GM10266 (cell line): ENCODE measurements around the gene UNC79.

Experiments used
- DNase-seq: peaks from one replicate; pipeline ENCODE4 v3.0.0; 2012; ENCODE audit errors: extremely low spot score
- TF ChIP-seq, protein P1 (sequence below): IDR thresholded peaks from 2 replicates; pipeline ENCODE4 v1.5.1; 2012; ENCODE audit warnings: mild to moderate bottlenecking, low read depth; ENCODE audit not compliant: control insufficient read depth, insufficient read depth; ENCODE audit errors: missing control alignments

UNC79 gene

DNA sequence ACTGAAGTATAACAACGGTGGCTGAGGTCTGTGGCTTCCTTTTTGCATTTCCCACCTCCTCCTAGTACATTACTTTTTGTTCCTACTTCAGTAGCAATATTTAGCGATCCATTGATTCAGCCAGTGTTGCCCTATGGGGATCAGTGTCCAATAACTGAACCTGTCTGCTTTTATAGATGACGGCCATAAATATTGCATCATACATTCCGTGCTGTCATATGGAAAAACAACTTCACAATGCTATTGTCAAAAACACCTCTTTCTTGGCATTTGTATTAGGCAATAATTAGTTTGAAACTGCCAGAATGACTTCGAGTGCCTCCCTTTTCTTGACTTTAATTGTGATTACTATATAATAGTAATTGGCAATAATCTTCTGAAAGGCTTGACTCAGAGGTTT, 208.1 kb downstream of the UNC79 start:
- TF ChIP-seq, protein P1, sequence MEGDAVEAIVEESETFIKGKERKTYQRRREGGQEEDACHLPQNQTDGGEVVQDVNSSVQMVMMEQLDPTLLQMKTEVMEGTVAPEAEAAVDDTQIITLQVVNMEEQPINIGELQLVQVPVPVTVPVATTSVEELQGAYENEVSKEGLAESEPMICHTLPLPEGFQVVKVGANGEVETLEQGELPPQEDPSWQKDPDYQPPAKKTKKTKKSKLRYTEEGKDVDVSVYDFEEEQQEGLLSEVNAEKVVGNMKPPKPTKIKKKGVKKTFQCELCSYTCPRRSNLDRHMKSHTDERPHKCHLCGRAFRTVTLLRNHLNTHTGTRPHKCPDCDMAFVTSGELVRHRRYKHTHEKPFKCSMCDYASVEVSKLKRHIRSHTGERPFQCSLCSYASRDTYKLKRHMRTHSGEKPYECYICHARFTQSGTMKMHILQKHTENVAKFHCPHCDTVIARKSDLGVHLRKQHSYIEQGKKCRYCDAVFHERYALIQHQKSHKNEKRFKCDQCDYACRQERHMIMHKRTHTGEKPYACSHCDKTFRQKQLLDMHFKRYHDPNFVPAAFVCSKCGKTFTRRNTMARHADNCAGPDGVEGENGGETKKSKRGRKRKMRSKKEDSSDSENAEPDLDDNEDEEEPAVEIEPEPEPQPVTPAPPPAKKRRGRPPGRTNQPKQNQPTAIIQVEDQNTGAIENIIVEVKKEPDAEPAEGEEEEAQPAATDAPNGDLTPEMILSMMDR = no peak

DNA sequence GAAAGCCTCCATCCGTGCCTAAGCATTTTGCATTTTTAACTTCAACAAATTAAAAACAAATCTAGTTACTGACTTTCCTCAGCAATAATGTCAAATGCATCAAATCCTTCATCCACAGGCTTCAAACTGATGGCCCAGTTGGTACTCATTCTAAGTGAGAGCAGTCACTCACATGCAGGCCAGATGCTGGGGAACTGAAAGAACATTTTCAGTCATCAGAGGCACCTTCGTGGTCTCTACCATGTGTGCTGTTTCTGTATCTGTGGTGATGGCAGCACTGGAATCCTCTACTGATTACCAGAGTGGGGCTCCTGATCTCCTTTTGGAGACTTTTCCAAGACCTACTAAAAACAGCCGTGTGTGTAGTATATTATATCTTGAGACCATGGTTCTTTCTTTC, 212.4 kb downstream of the UNC79 start:
- DNase-seq = no peak
- TF ChIP-seq, protein P1 = no peak

More for the DNA sequence above, 208.1 kb downstream of the UNC79 start:
- DNase-seq = no peak

DNA sequence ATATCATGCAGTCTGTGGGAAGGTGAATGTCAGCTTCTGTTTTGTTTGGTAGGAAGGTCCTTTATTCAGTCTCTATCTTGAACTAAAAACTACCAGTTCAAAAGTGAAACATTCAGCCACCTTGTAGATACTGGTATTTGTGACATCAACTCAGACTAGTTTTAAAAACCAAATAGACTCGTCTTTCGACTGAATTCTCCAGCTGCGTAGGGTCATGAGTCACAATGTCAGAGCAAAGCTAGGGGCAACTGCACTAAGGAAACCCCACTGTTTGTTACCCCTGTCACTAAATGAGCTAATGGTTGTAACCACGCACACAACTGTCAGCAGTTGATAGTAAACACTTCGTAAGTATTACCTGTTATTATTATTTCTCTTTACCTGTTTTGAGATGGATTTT, 212.9 kb downstream of the UNC79 start:
- TF ChIP-seq, protein P1 = no peak
- no peak for DNase-seq

DNA sequence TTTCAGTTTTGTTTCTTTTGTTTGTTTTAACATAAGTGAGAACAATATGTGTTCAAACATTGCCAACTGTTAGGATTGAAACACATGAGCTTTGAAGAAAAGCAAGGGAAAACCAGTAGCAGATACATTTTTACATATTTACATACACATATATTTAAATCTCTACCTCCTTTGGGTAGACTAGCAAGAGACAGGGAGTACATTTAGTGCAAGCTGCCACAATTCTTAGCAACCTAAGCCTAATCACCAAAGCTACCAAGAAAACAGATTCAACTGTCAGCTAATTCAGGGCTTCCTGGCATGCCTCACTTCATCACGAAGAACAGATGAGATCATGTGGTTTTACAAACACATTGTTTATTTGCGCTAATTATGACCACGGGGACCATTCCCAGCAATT, 214.5 kb downstream of the UNC79 start:
- DNase-seq = no peak
- TF ChIP-seq, protein P1 = no peak

DNA sequence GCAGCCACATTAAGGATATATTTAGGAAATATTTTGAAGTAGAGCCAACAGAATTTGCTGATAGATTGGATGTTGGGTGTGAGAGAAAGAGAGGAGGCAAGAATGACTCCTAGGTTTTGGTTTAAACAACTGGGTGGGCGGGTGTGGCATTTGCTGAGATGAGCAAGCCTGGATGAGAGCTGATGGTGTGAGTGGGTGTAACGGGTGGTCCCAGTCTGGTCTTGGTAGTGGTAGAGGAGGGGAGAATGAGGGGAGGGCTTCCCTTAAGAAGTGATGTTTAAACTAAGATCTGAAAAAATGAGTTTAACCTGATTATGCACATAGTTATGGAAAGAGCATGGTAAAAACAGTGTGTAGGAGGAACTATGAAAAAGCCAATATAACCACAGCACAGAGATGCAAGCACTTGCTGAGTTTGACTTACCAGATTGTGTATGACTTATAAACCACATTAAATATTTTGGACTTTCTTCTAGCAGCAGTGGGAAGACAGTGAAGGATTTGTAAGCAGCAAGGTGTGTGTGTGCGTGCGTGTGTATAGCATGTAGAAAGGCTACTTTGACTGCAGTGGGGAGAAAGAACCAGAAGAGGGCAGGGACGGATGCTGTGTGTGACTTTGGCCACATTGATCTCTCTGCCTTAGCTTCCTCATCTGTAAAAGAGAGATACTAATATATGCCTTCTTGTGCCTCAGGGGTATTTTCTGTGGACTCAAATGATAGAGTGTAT, 217.9 kb downstream of the UNC79 start:
- DNase-seq = no peak
- TF ChIP-seq, protein P1 = peak; percentile 20

DNA sequence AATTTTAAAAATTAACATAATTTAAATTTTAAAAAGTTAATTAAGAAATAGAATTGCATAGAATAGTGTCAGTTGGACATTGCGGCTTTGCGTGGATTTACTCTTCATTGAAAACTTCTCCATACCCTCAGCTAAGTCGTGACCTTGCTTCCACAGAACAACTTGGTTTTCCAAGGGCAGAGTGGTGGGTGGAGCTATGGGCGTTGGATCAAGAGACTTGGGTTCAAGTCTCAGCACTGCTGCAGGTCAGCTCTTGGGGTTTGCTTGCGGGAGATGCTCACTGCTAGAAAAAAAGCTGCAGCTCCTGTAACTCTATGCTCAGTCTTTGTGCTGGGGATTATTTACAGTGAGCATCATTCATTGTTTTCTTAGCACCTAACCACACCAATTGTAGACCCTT, 223.9 kb downstream of the UNC79 start:
- TF ChIP-seq, protein P1 = no peak

DNA sequence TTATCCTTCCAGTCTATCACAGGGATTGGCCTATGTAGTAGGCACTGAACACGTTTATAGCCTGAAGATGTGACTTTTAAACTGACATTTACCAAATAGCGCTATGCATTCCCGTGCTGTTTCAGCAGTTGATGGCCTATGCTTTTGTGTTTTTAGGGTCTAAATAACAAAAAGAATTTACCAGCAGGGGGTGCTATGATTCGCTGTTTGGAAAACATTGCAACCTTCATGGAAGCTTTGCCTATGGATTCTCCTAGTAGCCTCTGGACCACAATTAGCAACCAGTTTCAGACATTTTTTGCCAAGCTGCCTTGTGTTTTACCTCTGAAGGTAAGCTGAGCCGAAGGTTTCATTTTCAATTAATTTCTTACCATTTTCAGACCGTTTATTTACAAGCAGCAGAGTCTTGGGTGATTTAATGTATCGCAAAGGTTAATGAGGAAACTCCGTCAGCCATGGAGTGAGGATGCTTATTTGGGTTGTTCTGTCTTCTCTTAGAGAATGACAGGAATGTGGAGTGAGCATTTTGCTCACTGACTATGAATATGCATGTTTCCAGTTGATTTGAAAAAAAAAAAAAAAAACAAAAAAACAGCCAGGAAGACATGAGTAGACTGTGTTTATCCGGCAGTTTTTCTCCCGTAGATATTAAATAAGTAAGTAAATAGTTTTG, 224.5 kb downstream of the UNC79 start:
- TF ChIP-seq, protein P1 = peak; percentile 49
- DNase-seq = peak; percentile 29

More for the DNA sequence above, 223.9 kb downstream of the UNC79 start:
- DNase-seq = no peak
